ENCODE data around the gene BANF1. TPM values are rescaled to one million over a fixed set of nuclear protein-coding genes. Genes with fewer than 3 reads are reported as not detected.
A peak's percentile ranks its signal among the peaks of the same experiment; 100 is the strongest.

The BANF1 gene
- total and polyA plus RNA-seq, 9 of the 15 experiments (the other 6 are each of a cell fraction or from before 2014, with no cell fraction given), result 108 to 651 (median 263) TPM

- TF ChIP-seq FIP1L1 (IDR thresholded peaks at IDR 0.05; ENCODE audit: low read depth, low read length, poor library complexity, severe bottlenecking), result peak; percentile 73
- TF ChIP-seq TCF7 (IDR thresholded peaks at IDR 0.05; ENCODE audit: borderline replicate concordance), result no peak
- peak; percentile 46 for TF ChIP-seq ZFP36 (IDR thresholded peaks at IDR 0.05; ENCODE audit: low read depth, low read length, partially characterized antibody)
- TF ChIP-seq, protein P1, sequence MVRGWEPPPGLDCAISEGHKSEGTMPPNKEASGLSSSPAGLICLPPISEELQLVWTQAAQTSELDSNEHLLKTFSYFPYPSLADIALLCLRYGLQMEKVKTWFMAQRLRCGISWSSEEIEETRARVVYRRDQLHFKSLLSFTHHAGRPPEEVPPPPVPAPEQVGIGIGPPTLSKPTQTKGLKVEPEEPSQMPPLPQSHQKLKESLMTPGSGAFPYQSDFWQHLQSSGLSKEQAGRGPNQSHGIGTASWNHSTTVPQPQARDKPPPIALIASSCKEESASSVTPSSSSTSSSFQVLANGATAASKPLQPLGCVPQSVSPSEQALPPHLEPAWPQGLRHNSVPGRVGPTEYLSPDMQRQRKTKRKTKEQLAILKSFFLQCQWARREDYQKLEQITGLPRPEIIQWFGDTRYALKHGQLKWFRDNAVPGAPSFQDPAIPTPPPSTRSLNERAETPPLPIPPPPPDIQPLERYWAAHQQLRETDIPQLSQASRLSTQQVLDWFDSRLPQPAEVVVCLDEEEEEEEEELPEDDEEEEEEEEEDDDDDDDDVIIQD (CRISPR knock-in tag; IDR thresholded peaks at IDR 0.05), result no peak
- TF ChIP-seq RHOXF2B (CRISPR knock-in tag; conservative IDR thresholded peaks at IDR 0.05), result no peak
- peak; percentile 64; the same call in 1 of the 2 replicates for TF ChIP-seq THAP7 (CRISPR knock-in tag; IDR thresholded peaks at IDR 0.05)
- TF ChIP-seq, protein P2, sequence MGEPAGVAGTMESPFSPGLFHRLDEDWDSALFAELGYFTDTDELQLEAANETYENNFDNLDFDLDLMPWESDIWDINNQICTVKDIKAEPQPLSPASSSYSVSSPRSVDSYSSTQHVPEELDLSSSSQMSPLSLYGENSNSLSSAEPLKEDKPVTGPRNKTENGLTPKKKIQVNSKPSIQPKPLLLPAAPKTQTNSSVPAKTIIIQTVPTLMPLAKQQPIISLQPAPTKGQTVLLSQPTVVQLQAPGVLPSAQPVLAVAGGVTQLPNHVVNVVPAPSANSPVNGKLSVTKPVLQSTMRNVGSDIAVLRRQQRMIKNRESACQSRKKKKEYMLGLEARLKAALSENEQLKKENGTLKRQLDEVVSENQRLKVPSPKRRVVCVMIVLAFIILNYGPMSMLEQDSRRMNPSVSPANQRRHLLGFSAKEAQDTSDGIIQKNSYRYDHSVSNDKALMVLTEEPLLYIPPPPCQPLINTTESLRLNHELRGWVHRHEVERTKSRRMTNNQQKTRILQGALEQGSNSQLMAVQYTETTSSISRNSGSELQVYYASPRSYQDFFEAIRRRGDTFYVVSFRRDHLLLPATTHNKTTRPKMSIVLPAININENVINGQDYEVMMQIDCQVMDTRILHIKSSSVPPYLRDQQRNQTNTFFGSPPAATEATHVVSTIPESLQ (CRISPR knock-in tag; IDR thresholded peaks at IDR 0.05), result peak; percentile 63; the same call in 1 of the 2 replicates
- no peak for TF ChIP-seq TFE3 (CRISPR knock-in tag; IDR thresholded peaks at IDR 0.05)
- TF ChIP-seq ZNF830 (CRISPR knock-in tag; IDR thresholded peaks at IDR 0.05), result no peak
- no peak for TF ChIP-seq ZKSCAN8 (CRISPR knock-in tag; IDR thresholded peaks at IDR 0.05)
- TF ChIP-seq MYNN (IDR thresholded peaks at IDR 0.05), result no peak
- TF ChIP-seq MYNN (CRISPR knock-in tag; IDR thresholded peaks at IDR 0.05), result no peak
- peak; percentile 99 for TF ChIP-seq RBFOX2 (IDR thresholded peaks at IDR 0.05; ENCODE audit: low read depth, low read length)
- TF ChIP-seq POU5F1 (IDR thresholded peaks at IDR 0.05; ENCODE audit: borderline replicate concordance, low read depth, low read length, partially characterized antibody), result peak; percentile 51
- TF ChIP-seq ZBTB17 (CRISPR knock-in tag; IDR thresholded peaks at IDR 0.05), result 0 out of 2 replicates have a peak, but pooled peaks have one; percentile 14
- TF ChIP-seq MTA1 (IDR thresholded peaks at IDR 0.05; ENCODE audit: borderline replicate concordance), result peak; percentile 95
- TF ChIP-seq ZNF282 (CRISPR knock-in tag; IDR thresholded peaks at IDR 0.05), result no peak
- TF ChIP-seq TRIM25 (IDR thresholded peaks at IDR 0.05; ENCODE audit: borderline replicate concordance), result no peak
- TF ChIP-seq MTA3 (IDR thresholded peaks at IDR 0.05; ENCODE audit: borderline replicate concordance), result peak; percentile 58; the same call in 1 of the 2 replicates
- TF ChIP-seq ZNF699 (CRISPR knock-in tag; IDR thresholded peaks at IDR 0.05; ENCODE audit: insufficient replicate concordance), result no peak
These were observed 49.7 kb downstream of the BANF1 start, which contains the start of gene SF3B2 (continued) for GRCh38 chr11:66051766-66052663.
